ENCODE measurements around the gene SFXN1. TPM values are rescaled to one million over a fixed set of nuclear protein-coding genes. Genes with fewer than 3 reads are reported as not detected.

The SFXN1 gene
- total and polyA plus RNA-seq, 2 of the 4 experiments (the other 2 are of a cell fraction): 131 to 410 TPM

DNA sequence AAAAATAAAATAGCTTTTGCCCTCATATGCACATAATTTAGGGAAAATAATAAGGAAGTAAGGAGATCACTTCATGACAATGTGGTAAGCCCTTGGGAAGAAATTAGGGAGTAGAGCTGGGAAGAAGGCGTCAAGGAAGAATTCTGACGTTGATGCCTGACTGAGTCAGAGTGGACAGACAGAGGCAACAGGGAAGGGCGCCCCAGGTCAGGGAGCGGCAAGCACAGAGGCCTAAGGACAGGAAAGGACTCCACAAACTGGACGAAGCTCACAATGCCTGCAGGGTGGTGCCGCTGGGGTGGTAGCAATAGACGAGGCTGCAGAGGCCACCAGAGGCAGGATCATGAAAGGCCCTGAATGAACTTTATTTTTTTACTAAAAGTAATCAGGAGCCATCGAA, 42.0 kb upstream of the SFXN1 start:
- H3K4me3 ChIP-seq (ENCODE audit: insufficient read depth, low read depth, low read length): no peak overlapping the region
- H4K5ac ChIP-seq (ENCODE audit: low read depth, low read length): no peak overlapping the region
- no peak overlapping the region for H4K8ac ChIP-seq (ENCODE audit: low read depth in 2 of 2, low read length in 2 of 2)
- no peaks in the 10 kb centered on the region for H3K9me1 ChIP-seq (ENCODE audit: insufficient read depth, low read length)
- no TSS peak for BruUV-seq (replicated peaks)
- H2AFZ ChIP-seq (replicated peaks; ENCODE audit: low read length, poor library complexity): no peak overlapping the region
- no peak overlapping the region for H2AK5ac ChIP-seq (ENCODE audit: low read depth, low read length)
- no peak overlapping the region for H3K18ac ChIP-seq (ENCODE audit: low read depth, low read length)
- ATAC-seq (ENCODE audit: low read depth) (no peak), DNase-seq (no peak)
- H2BK20ac ChIP-seq (ENCODE audit: low read depth, low read length): no peak overlapping the region
- dilution Hi-C loops (cut with HindIII; ENCODE audit: low sequenced_read_pairs, unreplicated experiment): no loop called here
- no peak overlapping the region for H3K4me2 ChIP-seq (ENCODE audit: low read depth, low read length)
- H4K20me1 ChIP-seq (ENCODE audit: insufficient read depth, low read length): no peaks in the 10 kb centered on the region
- in situ Hi-C loops (cut with MboI; ENCODE audit: low sequenced_read_pairs): no loop called here
- no peaks in the 10 kb centered on the region for H3K36me3 ChIP-seq (ENCODE audit: control insufficient read depth, insufficient read depth, low read length)
- intact Hi-C loops (cut with micrococcal nuclease): no loop called here
- no peak overlapping the region for H3K9ac ChIP-seq (ENCODE audit: low read depth, low read length)
- no peak overlapping the region for H2BK5ac ChIP-seq (ENCODE audit: low read depth, low read length, poor library complexity, severe bottlenecking)
- no peak overlapping the region for H2AK9ac ChIP-seq (replicated peaks; ENCODE audit: low read depth, low read length, poor library complexity)
- H4K91ac ChIP-seq (ENCODE audit: insufficient read depth, low read depth, low read length): no peak overlapping the region
- POLR2A ChIA-PET (ENCODE audit: unreplicated experiment): no interaction called here
- no peaks in the 10 kb centered on the region; the same call in 1 of the 2 replicates for H3K27me3 ChIP-seq (ENCODE audit: control insufficient read depth, insufficient read depth, low read length)
- no peak overlapping the region for H2BK15ac ChIP-seq (ENCODE audit: low read depth, low read length)
- H3K4me1 ChIP-seq (ENCODE audit: control insufficient read depth, insufficient read depth, low read length): no peaks in the 10 kb centered on the region
- CTCF ChIA-PET: no interaction called here
- WGBS, 2 experiments (ENCODE audit: extremely low coverage in 2 of 2, insufficient read length in 1 of 2): no CpG with 5 or more reads among the region's 8 CpGs
- no peaks in the 10 kb centered on the region for H3K9me3 ChIP-seq (ENCODE audit: control insufficient read depth, insufficient read depth, low read length)
- no peak overlapping the region for H3K27ac ChIP-seq (ENCODE audit: insufficient read depth, low read length)
- H3K4ac ChIP-seq (ENCODE audit: low read depth, low read length): no peak overlapping the region
- no peaks in the 10 kb centered on the region for H3K79me1 ChIP-seq (ENCODE audit: low read depth in 1 of 2, low read length in 2 of 2)
- no peak for TF ChIP-seq NFE2L2 (IDR thresholded peaks at IDR 0.05; ENCODE audit: low read depth, low read length)
- TF ChIP-seq, protein P1, sequence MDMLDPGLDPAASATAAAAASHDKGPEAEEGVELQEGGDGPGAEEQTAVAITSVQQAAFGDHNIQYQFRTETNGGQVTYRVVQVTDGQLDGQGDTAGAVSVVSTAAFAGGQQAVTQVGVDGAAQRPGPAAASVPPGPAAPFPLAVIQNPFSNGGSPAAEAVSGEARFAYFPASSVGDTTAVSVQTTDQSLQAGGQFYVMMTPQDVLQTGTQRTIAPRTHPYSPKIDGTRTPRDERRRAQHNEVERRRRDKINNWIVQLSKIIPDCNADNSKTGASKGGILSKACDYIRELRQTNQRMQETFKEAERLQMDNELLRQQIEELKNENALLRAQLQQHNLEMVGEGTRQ (IDR thresholded peaks at IDR 0.05; ENCODE audit: low read depth, low read length): no peak
- TF ChIP-seq RCOR1 (IDR thresholded peaks at IDR 0.05; ENCODE audit: insufficient replicate concordance, low read length): no peak
- no peak for TF ChIP-seq POLR2A (IDR thresholded peaks at IDR 0.05; ENCODE audit: low read depth, low read length)
- TF ChIP-seq RAD21 (IDR thresholded peaks at IDR 0.05; ENCODE audit: low read length): no peak
- no peak for TF ChIP-seq MXI1 (IDR thresholded peaks at IDR 0.05; ENCODE audit: borderline replicate concordance, low read depth, low read length)
- TF ChIP-seq, protein P2, sequence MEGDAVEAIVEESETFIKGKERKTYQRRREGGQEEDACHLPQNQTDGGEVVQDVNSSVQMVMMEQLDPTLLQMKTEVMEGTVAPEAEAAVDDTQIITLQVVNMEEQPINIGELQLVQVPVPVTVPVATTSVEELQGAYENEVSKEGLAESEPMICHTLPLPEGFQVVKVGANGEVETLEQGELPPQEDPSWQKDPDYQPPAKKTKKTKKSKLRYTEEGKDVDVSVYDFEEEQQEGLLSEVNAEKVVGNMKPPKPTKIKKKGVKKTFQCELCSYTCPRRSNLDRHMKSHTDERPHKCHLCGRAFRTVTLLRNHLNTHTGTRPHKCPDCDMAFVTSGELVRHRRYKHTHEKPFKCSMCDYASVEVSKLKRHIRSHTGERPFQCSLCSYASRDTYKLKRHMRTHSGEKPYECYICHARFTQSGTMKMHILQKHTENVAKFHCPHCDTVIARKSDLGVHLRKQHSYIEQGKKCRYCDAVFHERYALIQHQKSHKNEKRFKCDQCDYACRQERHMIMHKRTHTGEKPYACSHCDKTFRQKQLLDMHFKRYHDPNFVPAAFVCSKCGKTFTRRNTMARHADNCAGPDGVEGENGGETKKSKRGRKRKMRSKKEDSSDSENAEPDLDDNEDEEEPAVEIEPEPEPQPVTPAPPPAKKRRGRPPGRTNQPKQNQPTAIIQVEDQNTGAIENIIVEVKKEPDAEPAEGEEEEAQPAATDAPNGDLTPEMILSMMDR (conservative IDR thresholded peaks at IDR 0.05; ENCODE audit: low read depth, low read length): no peak
- no peak for TF ChIP-seq SMC3 (IDR thresholded peaks at IDR 0.05; ENCODE audit: low read depth, low read length)
- no peak for TF ChIP-seq RFX5 (IDR thresholded peaks at IDR 0.05; ENCODE audit: low read depth, low read length)
- TF ChIP-seq MAZ (IDR thresholded peaks at IDR 0.05; ENCODE audit: borderline replicate concordance, low read depth, low read length): no peak
- no peak for TF ChIP-seq CHD1 (IDR thresholded peaks at IDR 0.05; ENCODE audit: low read depth, low read length)
- no peak for TF ChIP-seq BHLHE40 (IDR thresholded peaks at IDR 0.05; ENCODE audit: low read depth, low read length)
- TF ChIP-seq, protein P3, sequence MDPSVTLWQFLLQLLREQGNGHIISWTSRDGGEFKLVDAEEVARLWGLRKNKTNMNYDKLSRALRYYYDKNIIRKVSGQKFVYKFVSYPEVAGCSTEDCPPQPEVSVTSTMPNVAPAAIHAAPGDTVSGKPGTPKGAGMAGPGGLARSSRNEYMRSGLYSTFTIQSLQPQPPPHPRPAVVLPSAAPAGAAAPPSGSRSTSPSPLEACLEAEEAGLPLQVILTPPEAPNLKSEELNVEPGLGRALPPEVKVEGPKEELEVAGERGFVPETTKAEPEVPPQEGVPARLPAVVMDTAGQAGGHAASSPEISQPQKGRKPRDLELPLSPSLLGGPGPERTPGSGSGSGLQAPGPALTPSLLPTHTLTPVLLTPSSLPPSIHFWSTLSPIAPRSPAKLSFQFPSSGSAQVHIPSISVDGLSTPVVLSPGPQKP (IDR thresholded peaks at IDR 0.05; ENCODE audit: borderline replicate concordance, low read depth, low read length): no peak
- TF ChIP-seq FOS (IDR thresholded peaks at IDR 0.05; ENCODE audit: low read depth, low read length): no peak
- no peak for TF ChIP-seq MAFK (IDR thresholded peaks at IDR 0.05; ENCODE audit: low read depth, low read length)
- no peak for TF ChIP-seq CEBPB (IDR thresholded peaks at IDR 0.05; ENCODE audit: low read depth, low read length)
- no peak overlapping the region for H3K23ac ChIP-seq (ENCODE audit: low read depth, low read length)
- H2BK120ac ChIP-seq (ENCODE audit: low read depth, low read length): no peak overlapping the region
- no peak overlapping the region for H3K14ac ChIP-seq (replicated peaks; ENCODE audit: low read depth, low read length)
- H3K56ac ChIP-seq (ENCODE audit: extremely low read depth, insufficient read depth, low read length): no peak overlapping the region
